Activated T-cell treated with anti-CD3 and anti-CD28 coated beads, Interleukin-2, amount 50 U/mL, for 72 hours (primary cell): ENCODE data around the gene KIAA0825. TPM values are rescaled to one million over a fixed set of nuclear protein-coding genes. Genes with fewer than 3 reads are reported as not detected.
"Not testable (repeated sequence)": the region's sequence is repeated elsewhere in the genome, so short reads cannot be mapped to it uniquely, and the experiment has no call there.

Source experiments
- ATAC-seq, 2 donors: fragments of 150-1000 bp; cut with Tn5 transposase; replicated peaks in 1 of 2; 2 replicates each; pipeline ENCODE4 v1.10.0; 2021; ENCODE audit warnings: moderate library complexity in 2 of 2, mild to moderate bottlenecking in 1 of 2
- DNase-seq, 2 donors: peaks; one replicate each; pipeline ENCODE4 v3.0.0; 2021 to 2022; ENCODE audit warnings: mixed read lengths in 1 of 2
- H3K27ac Mint-ChIP-seq: one replicate; pipeline ENCODE4 v1.8.0; 2022; ENCODE audit warnings: mild to moderate bottlenecking, moderate library complexity, mixed read lengths
- H3K27me3 Mint-ChIP-seq: one replicate; pipeline ENCODE4 v1.8.0; 2022; ENCODE audit warnings: low read depth, mixed read lengths
- H3K36me3 Mint-ChIP-seq, 2 donors: one replicate each; pipeline ENCODE4 v1.8.0; 2022; ENCODE audit warnings: mixed read lengths in 2 of 2, mild to moderate bottlenecking in 1 of 2; ENCODE audit not compliant: insufficient read depth in 2 of 2
- H3K4me1 Mint-ChIP-seq: one replicate; pipeline ENCODE4 v1.8.0; 2022; ENCODE audit warnings: low read depth, mixed read lengths
- H3K4me3 Mint-ChIP-seq, 2 donors: one replicate each; pipeline ENCODE4 v1.8.0; 2022; ENCODE audit warnings: mild to moderate bottlenecking in 2 of 2, mixed read lengths in 2 of 2, moderate library complexity in 2 of 2
- H3K9me3 Mint-ChIP-seq, 2 donors: one replicate each; pipeline ENCODE4 v1.8.0; 2022; ENCODE audit warnings: mixed read lengths in 2 of 2
- total RNA-seq, 2 donors: library from RNA; stranded (reverse); gene quantifications; one replicate each; pipeline ENCODE4 v1.2.3, GENCODE V29; 2022

KIAA0825 gene
- total RNA-seq, 2 donors from 2014 or later = 1.0 to 1.1 TPM

DNA sequence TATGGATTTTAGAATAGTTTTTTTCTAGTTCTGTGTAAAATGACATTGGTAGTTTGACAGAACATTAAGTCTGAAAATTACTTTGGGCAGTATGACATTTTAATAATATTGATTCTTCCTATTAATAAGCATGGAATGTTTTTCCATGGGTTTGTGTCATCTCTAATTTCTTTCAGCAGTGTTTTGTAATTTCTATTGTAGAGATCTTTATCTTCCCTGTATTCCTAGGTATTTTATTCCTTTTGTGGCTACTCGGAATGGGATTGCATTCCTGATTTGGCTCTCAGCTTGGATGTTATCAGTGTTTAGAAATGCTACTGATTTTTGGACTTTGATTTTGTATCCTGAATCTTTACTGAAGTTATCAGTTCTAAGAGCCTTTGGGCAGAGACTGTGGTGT lies 420.4 kb downstream of the KIAA0825 start:
- no peak for DNase-seq

DNA sequence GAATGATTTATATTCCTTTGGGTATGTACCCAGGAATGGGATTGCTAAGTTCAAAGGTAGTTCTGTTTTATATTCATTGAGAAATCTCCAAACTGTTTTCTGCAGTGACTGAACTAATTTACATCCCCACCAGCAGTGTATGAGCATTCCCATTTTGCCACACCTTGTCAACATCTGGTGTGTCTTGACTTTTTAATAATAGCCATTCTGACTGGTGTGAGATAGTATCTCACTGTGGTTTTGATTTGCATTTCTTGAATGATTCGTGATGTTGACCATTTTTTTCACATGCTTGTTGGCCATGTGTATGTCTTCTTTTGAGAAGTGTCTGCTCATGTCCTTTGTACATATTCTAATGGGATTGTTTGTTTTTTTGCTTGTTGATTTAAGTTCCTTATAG lies 421.5 kb downstream of the KIAA0825 start:
- Mint-ChIP-seq H3K4me1 (no peaks in the 10 kb centered on the region), H3K27ac (no peak overlapping the region), H3K9me3 (no peaks in the 10 kb centered on the region), H3K27me3 (no peaks in the 10 kb centered on the region), H3K4me3 (no peak overlapping the region), H3K36me3 (no peaks in the 10 kb centered on the region)
- DNase-seq (no peak), ATAC-seq (no peak)

More for the DNA sequence above, 420.4 kb downstream of the KIAA0825 start:
- no peaks in the 10 kb centered on the region for H3K9me3 Mint-ChIP-seq
- H3K36me3 Mint-ChIP-seq = no peaks in the 10 kb centered on the region
- no peaks in the 10 kb centered on the region for H3K4me1 Mint-ChIP-seq
- no peak overlapping the region for H3K4me3 Mint-ChIP-seq
- ATAC-seq = no peak
- no peaks in the 10 kb centered on the region for H3K27me3 Mint-ChIP-seq
- no peak overlapping the region for H3K27ac Mint-ChIP-seq

- Mint-ChIP-seq H3K36me3 (no peaks in the 10 kb centered on the region), H3K27ac (no peak overlapping the region), H3K27me3 (no peaks in the 10 kb centered on the region), H3K4me1 (no peaks in the 10 kb centered on the region), H3K9me3 (no peaks in the 10 kb centered on the region), H3K4me3 (no peak overlapping the region)
- no peak for DNase-seq
- no peak for ATAC-seq
These were observed 425.6 kb downstream of the KIAA0825 start for GRCh38 chr5:94192658-94193391.

DNA sequence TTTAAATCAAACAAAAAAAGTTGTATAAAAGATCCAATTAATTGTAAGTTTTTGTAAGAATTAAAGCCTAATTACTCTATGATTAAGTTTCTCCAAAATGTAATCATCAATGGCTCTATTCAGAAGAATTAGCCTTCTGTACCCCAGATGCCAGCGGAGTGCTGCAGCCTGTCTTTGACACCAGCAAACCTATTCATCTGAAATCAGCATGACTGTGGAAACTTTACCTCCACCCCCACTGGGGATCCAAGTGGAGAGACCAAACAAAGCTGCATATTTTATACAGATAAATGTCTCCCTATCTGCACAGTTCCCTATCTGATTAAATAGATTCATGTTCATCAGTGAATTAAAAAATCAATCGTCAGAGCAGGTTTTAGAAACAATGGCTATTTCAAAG lies 426.8 kb downstream of the KIAA0825 start:
- no peak for DNase-seq
- Mint-ChIP-seq H3K36me3 (no peaks in the 10 kb centered on the region), H3K4me1 (no peaks in the 10 kb centered on the region), H3K27me3 (peaks cover 6% of the 10 kb centered on the region), H3K27ac (no peak overlapping the region), H3K9me3 (no peaks in the 10 kb centered on the region), H3K4me3 (no peak overlapping the region)
- no peak for ATAC-seq

DNA sequence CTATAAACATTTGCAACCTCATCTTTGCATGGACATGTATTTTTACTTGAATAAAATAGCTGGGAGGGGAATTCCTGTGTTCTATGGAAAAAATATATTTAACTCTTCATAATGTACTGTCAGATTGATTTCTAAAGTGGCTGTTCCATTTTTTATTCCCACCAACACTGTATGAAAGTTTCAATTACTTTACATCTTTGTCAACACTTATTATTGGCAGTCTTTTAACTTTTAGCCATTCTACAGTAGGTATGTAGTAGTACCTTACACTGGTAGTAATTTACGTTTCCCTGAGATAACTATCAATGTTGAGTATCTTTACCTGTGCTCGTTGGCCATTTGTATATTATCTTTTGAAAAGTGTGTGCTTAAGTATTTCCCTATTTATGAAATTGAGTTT lies 429.7 kb downstream of the KIAA0825 start:
- Mint-ChIP-seq H3K4me3 (no peak overlapping the region), H3K9me3 (no peaks in the 10 kb centered on the region), H3K27ac (no peak overlapping the region), H3K36me3 (no peaks in the 10 kb centered on the region), H3K27me3 (peaks cover 13% of the 10 kb centered on the region), H3K4me1 (no peaks in the 10 kb centered on the region)
- DNase-seq (no peak), ATAC-seq (no peak)

GRCh38 chr5:94184870-94185269 lies 433.5 kb downstream of the KIAA0825 start:
- DNase-seq = no peak
- Mint-ChIP-seq H3K36me3 (no peaks in the 10 kb centered on the region), H3K4me3 (no peak overlapping the region), H3K4me1 (no peaks in the 10 kb centered on the region), H3K27ac (no peak overlapping the region), H3K27me3 (peaks cover 13% of the 10 kb centered on the region), H3K9me3 (no peaks in the 10 kb centered on the region)
- no peak for ATAC-seq

GRCh38 chr5:94181895-94182294 lies 436.5 kb downstream of the KIAA0825 start:
- ATAC-seq = no peak

GRCh38 chr5:94180761-94181160 lies 437.6 kb downstream of the KIAA0825 start:
- no peak overlapping the region for H3K4me3 Mint-ChIP-seq
- ATAC-seq (no peak), DNase-seq (no peak)
- no peak overlapping the region for H3K27ac Mint-ChIP-seq
- H3K27me3 Mint-ChIP-seq = no peaks in the 10 kb centered on the region
- H3K36me3 Mint-ChIP-seq = no peaks in the 10 kb centered on the region
- H3K9me3 Mint-ChIP-seq = no peaks in the 10 kb centered on the region
- H3K4me1 Mint-ChIP-seq = no peaks in the 10 kb centered on the region

More at GRCh38 chr5:94181895-94182294, 436.5 kb downstream of the KIAA0825 start:
- Mint-ChIP-seq H3K27ac (no peak overlapping the region), H3K27me3 (peaks cover 10% of the 10 kb centered on the region), H3K4me1 (no peaks in the 10 kb centered on the region), H3K9me3 (no peaks in the 10 kb centered on the region), H3K4me3 (no peak overlapping the region), H3K36me3 (no peaks in the 10 kb centered on the region)
- DNase-seq = no peak

GRCh38 chr5:94175912-94176311 lies 442.5 kb downstream of the KIAA0825 start:
- H3K36me3 Mint-ChIP-seq = no peaks in the 10 kb centered on the region
- no peaks in the 10 kb centered on the region for H3K27me3 Mint-ChIP-seq
- ATAC-seq = no peak
- H3K27ac Mint-ChIP-seq = no peak overlapping the region
- no peak overlapping the region for H3K4me3 Mint-ChIP-seq
- H3K9me3 Mint-ChIP-seq = no peaks in the 10 kb centered on the region
- no peak for DNase-seq
- no peaks in the 10 kb centered on the region for H3K4me1 Mint-ChIP-seq

- Mint-ChIP-seq H3K9me3 (peaks cover 0 to 1% of the 10 kb centered on the region in 2 donors), H3K4me3 (no peak overlapping the region), H3K36me3 (no peaks in the 10 kb centered on the region), H3K27me3 (no peaks in the 10 kb centered on the region), H3K4me1 (no peaks in the 10 kb centered on the region), H3K27ac (no peak overlapping the region)
- ATAC-seq (no peak), DNase-seq (no peak)
These were observed 443.5 kb downstream of the KIAA0825 start for GRCh38 chr5:94174748-94175411.

GRCh38 chr5:94173100-94173499 lies 445.3 kb downstream of the KIAA0825 start:
- no peaks in the 10 kb centered on the region for H3K36me3 Mint-ChIP-seq
- no peaks in the 10 kb centered on the region for H3K4me1 Mint-ChIP-seq
- peaks cover 0 to 1% of the 10 kb centered on the region in 2 donors for H3K9me3 Mint-ChIP-seq
- H3K27ac Mint-ChIP-seq = no peak overlapping the region
- no peak overlapping the region for H3K4me3 Mint-ChIP-seq
- no peak for ATAC-seq
- DNase-seq = no peak
- no peaks in the 10 kb centered on the region for H3K27me3 Mint-ChIP-seq

DNA sequence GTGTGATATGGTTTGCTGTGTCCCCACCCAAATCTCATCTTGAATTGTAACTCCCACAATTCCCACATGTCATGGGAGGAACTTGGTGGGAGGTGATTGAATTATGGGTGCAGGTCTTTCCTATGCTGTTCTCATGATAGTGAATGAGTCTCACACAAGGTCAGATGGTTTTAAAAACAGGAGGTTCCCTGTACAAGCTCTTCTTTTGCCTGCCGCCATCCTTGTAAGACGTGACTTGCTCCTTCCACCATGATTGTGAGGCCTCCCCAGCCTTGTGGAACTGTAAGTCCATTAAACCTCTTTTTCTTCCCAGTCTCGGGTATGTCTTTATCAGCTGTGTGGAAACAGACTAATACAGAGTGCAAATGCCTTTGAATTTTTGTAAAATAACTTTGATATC lies 447.3 kb downstream of the KIAA0825 start:
- ATAC-seq, H3K27ac Mint-ChIP-seq, H3K36me3 Mint-ChIP-seq, H3K4me1 Mint-ChIP-seq, H3K27me3 Mint-ChIP-seq, DNase-seq, H3K9me3 Mint-ChIP-seq, H3K4me3 Mint-ChIP-seq: not testable (repeated sequence)

DNA sequence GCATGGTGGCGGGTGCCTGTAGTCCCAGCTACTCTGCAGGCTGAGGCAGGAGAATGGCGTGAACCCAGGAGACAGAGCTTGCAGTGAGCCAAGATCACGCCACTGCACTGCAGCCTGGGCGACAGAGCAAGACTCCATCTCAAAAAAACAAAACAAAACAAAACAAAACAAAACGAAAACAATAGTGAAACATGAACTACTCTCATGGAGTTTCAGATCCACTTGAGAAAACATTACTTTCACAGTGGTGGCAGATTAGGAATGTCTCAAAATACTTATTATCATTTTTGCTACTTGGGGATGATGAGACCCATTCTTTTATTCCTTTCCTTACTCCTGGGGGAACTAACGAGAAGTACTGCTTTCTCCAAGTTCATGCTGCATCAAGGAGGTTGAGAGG lies 448.2 kb downstream of the KIAA0825 start:
- ATAC-seq, H3K27ac Mint-ChIP-seq, H3K36me3 Mint-ChIP-seq: not testable (repeated sequence)

GRCh38 chr5:94168151-94168550 lies 450.3 kb downstream of the KIAA0825 start:
- H3K9me3 Mint-ChIP-seq = peaks cover 0 to 1% of the 10 kb centered on the region in 2 donors
- no peak for ATAC-seq
- H3K27ac Mint-ChIP-seq = no peak overlapping the region
- no peaks in the 10 kb centered on the region for H3K36me3 Mint-ChIP-seq
- no peaks in the 10 kb centered on the region for H3K4me1 Mint-ChIP-seq
- H3K4me3 Mint-ChIP-seq = no peak overlapping the region
- H3K27me3 Mint-ChIP-seq = peaks cover 7% of the 10 kb centered on the region
- no peak for DNase-seq

More for the DNA sequence above, 448.2 kb downstream of the KIAA0825 start:
- not testable (repeated sequence) for H3K9me3 Mint-ChIP-seq, H3K4me3 Mint-ChIP-seq, H3K4me1 Mint-ChIP-seq, H3K27me3 Mint-ChIP-seq, DNase-seq
